Body of pancreas (tissue), 4 donors: ENCODE results near the gene NLGN1. TPM values are rescaled to one million over a fixed set of nuclear protein-coding genes. Genes with fewer than 3 reads are reported as not detected.

Source experiments
- ATAC-seq: fragments of 150-250 bp; one replicate; pipeline ENCODE4 v1.9.1; 2016
- DNase-seq, 4 donors: peaks; one replicate each; pipeline ENCODE4 v3.0.0-alpha.2; 2019
- H3K27ac ChIP-seq, 4 donors: fragments of 200-600 bp; sonication (generic); 1 replicate in 3 of 4; 2 replicates in 1 of 4; pipeline versions ENCODE4 v1.5.1 to v1.6.1; 2016 to 2019; ENCODE audit warnings: mild to moderate bottlenecking in 1 of 4, mixed read lengths in 1 of 4, moderate library complexity in 1 of 4
- H3K27me3 ChIP-seq, 2 donors: fragments of 200-600 bp; sonication (generic); one replicate each; pipeline ENCODE4 v1.6.0; 2016; ENCODE audit warnings: mild to moderate bottlenecking in 1 of 2
- H3K36me3 ChIP-seq, 2 donors: fragments of 200-600 bp; sonication (generic); replicated peaks in 1 of 2; 2 replicates each; pipeline ENCODE4 v1.5.1; 2016; ENCODE audit warnings: low read depth in 2 of 2; ENCODE audit not compliant: insufficient read depth in 1 of 2
- H3K4me1 ChIP-seq: fragments of 200-600 bp; sonication (generic); one replicate; pipeline ENCODE4 v1.6.0; 2016
- H3K4me3 ChIP-seq, 2 donors: fragments of 200-600 bp; sonication (generic); 1 replicate in 1 of 2; 2 replicates in 1 of 2; pipeline ENCODE4 v1.5.1; 2016 to 2019
- H3K9me3 ChIP-seq, 3 donors: fragments of 200-600 bp; sonication (generic); 1 replicate in 2 of 3; 2 replicates in 1 of 3; pipeline ENCODE4 v1.5.1; 2016
- CTCF ChIP-seq, 7 experiments: fragments of 450-650 bp in 4 of 7; fragments of 200-600 bp in 3 of 7; sonication (generic) in 3 of 7; IDR thresholded peaks; one replicate each; pipeline ENCODE4 v1.5.1; 2016 to 2019; ENCODE audit warnings: antibody characterized with exemption in 7 of 7
- POLR2A ChIP-seq, 3 donors: fragments of 450-650 bp; IDR thresholded peaks; one replicate each; pipeline ENCODE4 v1.6.1; 2016; ENCODE audit warnings: antibody characterized with exemption in 3 of 3, mild to moderate bottlenecking in 2 of 3
- WGBS, 2 donors: methylation state at CpG; one replicate each; pipeline ENCODE4 v1.1.5; 2017; 5-methylcytosine and 5-hydroxymethylcytosine counted together
- intact Hi-C: fragments of 100-400 bp; cut with DNase I; formaldehyde crosslinking; loops from one replicate; pipeline ENCODE4 v1.15.1; 2023
- total RNA-seq, 2 donors: library from RNA; depleted of rRNA; stranded (reverse); fragments of >200 nt; gene quantifications; one replicate each; pipeline ENCODE4 v1.1.0, GENCODE V29; 2016

Gene NLGN1
- total RNA-seq, 2 donors from 2014 or later = 0.52 to 1.3 TPM

- no peak overlapping the region for H3K4me3 ChIP-seq
- no peaks in the 10 kb centered on the region for H3K9me3 ChIP-seq
- no peak for TF ChIP-seq CTCF (IDR thresholded peaks at IDR 0.05)
- no peak for TF ChIP-seq POLR2A (IDR thresholded peaks at IDR 0.05)
- no peak overlapping the region for H3K27ac ChIP-seq
- no peak for DNase-seq
- no peaks in the 10 kb centered on the region for H3K4me1 ChIP-seq
- H3K27me3 ChIP-seq = no peaks in the 10 kb centered on the region
- intact Hi-C loops = no loop called here
- no peak for ATAC-seq
- no peaks in the 10 kb centered on the region for H3K36me3 ChIP-seq
These were observed 357.6 kb downstream of the NLGN1 start for GRCh38 chr3:173755161-173755560.

GRCh38 chr3:173761161-173761560 is 363.6 kb downstream of the NLGN1 start:
- no peak for TF ChIP-seq POLR2A (IDR thresholded peaks at IDR 0.05)
- TF ChIP-seq CTCF (IDR thresholded peaks at IDR 0.05) = no peak
- no peak overlapping the region for H3K27ac ChIP-seq
- ATAC-seq = no peak
- no peak for DNase-seq
- intact Hi-C loops = no loop called here
- no peak overlapping the region for H3K4me3 ChIP-seq
- no peaks in the 10 kb centered on the region for H3K4me1 ChIP-seq
- H3K9me3 ChIP-seq = no peaks in the 10 kb centered on the region
- WGBS, 2 donors = 41 to 44% methylated on average over 4 of the region's 4 CpGs
- no peaks in the 10 kb centered on the region for H3K27me3 ChIP-seq
- H3K36me3 ChIP-seq = no peaks in the 10 kb centered on the region

- H3K4me1 ChIP-seq = no peaks in the 10 kb centered on the region
- H3K27me3 ChIP-seq = no peaks in the 10 kb centered on the region
- no peak overlapping the region for H3K27ac ChIP-seq
- 71% methylated on average over 4 of the region's 4 CpGs for WGBS, 2 donors
- TF ChIP-seq POLR2A (IDR thresholded peaks at IDR 0.05) (no peak), CTCF (IDR thresholded peaks at IDR 0.05) (no peak)
- H3K4me3 ChIP-seq = no peak overlapping the region
- H3K9me3 ChIP-seq = no peaks in the 10 kb centered on the region
- intact Hi-C loops = no loop called here
- H3K36me3 ChIP-seq = no peaks in the 10 kb centered on the region
- no peak for ATAC-seq
- no peak for DNase-seq
These were observed 365.0 kb downstream of the NLGN1 start for GRCh38 chr3:173762501-173762900.

GRCh38 chr3:173770011-173770410 is 372.5 kb downstream of the NLGN1 start:
- TF ChIP-seq POLR2A (IDR thresholded peaks at IDR 0.05) (no peak), CTCF (IDR thresholded peaks at IDR 0.05) (no peak)
- H3K4me1 ChIP-seq = no peaks in the 10 kb centered on the region
- no peak overlapping the region for H3K4me3 ChIP-seq
- H3K9me3 ChIP-seq = no peaks in the 10 kb centered on the region
- no peaks in the 10 kb centered on the region for H3K27me3 ChIP-seq
- intact Hi-C loops = no loop called here
- no peak overlapping the region for H3K27ac ChIP-seq
- ATAC-seq (no peak), DNase-seq (no peak)
- 10 to 11% methylated on average over 2 of the region's 2 CpGs for WGBS, 2 donors
- no peaks in the 10 kb centered on the region for H3K36me3 ChIP-seq

GRCh38 chr3:173770796-173771573 is 373.4 kb downstream of the NLGN1 start:
- no peak for TF ChIP-seq POLR2A (IDR thresholded peaks at IDR 0.05)
- no peak for TF ChIP-seq CTCF (IDR thresholded peaks at IDR 0.05)
- H3K27ac ChIP-seq = no peak overlapping the region
- ATAC-seq (no peak), DNase-seq (no peak)
- intact Hi-C loops = no loop called here
- no peaks in the 10 kb centered on the region for H3K9me3 ChIP-seq
- no peak overlapping the region for H3K4me3 ChIP-seq
- H3K27me3 ChIP-seq = no peaks in the 10 kb centered on the region
- 71 to 77% methylated on average over 3 of the region's 3 CpGs for WGBS, 2 donors
- H3K36me3 ChIP-seq = no peaks in the 10 kb centered on the region
- H3K4me1 ChIP-seq = no peaks in the 10 kb centered on the region
